Activated T-cell treated with anti-CD3 and anti-CD28 coated beads for 4 hours (primary cell): ENCODE measurements around the gene AKT1.

Source experiments
- DNase-seq: peaks from one replicate; pipeline ENCODE4 v3.0.0-alpha.2; 2020

AKT1 gene

GRCh38 chr14:104798300-104799243 lies 3.0 kb upstream of the AKT1 start:
- no peak for DNase-seq

DNA sequence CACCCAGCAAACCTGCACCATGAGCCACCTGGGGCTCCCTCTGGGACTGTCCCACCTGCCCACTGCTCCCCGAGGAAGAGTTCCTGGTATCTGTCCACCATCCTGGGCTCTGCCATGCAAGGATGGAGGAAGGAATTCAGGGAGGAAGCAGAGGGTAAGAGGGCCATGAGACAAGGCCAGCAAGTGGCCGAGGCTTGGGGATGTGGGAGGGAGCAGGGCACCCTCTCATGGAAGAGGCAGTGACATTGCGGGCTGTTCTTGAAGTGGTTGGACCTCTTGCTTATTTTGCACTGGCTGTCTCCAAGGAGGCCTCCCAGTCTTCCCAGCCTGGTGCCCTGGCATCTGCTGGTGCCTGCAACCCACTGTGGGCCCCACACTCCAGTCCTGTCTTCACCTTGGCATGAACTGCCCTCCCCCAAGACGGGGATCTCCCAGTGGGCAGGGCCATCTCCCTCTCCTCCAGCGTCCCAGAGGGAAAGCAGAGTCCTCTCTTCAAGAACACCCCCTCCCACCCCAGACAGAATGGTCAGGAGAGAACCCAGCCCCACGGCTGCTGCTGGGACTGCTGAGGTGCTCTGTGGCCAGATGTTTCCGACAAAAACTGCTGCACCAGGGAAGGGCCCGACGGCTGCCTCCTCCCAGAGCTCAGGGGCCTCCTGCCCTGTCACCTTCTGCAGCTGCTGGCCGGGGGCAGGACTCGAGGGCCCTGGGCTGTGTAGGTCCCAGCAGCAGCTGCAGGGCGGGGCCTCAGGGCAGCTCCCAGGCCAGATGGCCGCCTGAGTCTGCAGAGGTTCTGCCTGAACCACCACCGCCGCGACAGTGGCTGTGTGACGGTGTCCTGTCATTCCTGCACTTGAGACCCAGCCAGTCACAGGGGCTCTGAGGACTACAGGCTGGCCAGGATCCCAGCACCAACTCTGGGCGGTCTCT lies 1.8 kb upstream of the AKT1 start:
- DNase-seq = no peak

DNA sequence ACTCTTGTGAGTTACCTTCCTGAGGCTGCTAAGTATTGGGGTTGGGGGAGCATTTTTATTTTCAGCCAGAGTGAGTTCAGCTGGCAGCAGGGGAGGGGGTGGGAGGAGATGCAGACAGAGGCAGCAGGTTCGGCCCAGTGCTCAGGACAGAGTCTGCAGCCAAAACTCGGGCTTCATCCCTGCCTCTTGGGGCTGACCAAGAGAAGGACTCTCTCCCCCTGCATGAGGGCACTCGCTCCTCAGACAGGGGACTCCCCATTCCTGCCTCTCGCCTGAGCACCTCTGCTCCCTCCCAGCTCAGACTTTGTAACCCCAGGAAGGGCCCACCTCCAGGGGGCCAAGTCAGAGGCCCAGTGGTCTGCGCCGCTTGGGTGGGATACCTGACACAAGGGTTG lies 1.1 kb upstream of the AKT1 start:
- DNase-seq = no peak

DNA sequence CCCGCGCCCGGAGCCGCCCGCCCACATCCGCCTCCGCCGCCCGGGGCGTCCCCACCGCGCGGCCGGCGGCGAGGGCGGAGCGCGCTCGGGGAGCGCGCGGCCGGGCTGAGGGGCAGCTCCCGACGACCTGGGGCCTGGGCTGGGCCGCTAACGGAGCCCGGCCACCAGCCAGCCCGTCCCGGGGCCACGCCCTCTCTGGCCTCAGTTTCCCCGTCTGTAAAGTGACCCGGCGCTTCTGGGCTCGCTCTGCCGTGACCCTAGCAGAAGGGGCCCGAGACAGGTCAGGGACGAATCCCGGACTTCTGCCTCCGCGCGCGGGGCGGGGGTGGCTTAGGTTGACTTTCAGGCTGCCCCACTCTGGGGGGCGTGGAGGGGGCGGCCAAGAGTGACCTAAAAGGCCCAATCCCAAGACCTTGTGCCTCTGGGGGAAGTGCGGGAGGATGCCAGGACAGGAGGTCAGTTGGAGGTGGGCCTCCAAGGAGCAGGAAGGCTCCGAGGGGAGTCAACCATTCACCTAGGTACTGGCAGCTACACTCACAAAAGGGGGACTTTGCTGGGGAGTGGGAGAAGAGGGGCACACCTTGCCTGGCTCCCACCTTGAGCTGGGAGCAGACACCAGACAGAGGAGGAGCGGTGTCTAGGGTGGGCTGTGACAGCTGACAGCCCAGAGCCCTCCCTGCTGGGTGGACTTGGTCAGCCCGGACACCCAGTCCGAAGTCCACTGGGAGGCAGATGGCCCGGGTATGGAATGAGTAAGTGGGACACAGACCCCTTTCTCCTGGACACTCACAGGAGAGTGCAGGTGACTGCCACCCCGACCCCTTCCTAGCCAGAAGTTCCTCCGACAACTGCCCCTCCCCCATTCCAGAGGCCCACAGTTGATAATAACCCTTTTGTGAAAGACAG lies 486 bp upstream of the AKT1 start:
- peak; percentile 55 for DNase-seq

DNA sequence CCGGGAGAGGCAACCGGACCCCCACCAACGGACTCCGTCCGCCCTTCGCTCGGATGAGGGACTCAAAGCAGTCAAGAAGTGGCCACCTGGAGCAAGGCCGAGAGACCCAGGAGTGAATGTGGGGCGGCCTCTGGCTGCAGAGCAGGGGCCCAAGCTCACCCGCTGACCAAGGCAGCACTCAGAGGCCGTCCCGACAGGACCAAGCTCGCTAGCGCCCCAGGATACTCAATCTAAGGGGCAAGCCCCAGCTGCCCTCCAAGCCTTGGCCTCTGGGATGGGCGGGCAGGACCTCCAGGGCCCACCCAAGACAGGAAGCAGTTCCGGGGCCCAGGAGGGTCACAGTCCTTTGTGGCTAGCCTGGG lies 936 bp downstream of the AKT1 start:
- DNase-seq = no peak

DNA sequence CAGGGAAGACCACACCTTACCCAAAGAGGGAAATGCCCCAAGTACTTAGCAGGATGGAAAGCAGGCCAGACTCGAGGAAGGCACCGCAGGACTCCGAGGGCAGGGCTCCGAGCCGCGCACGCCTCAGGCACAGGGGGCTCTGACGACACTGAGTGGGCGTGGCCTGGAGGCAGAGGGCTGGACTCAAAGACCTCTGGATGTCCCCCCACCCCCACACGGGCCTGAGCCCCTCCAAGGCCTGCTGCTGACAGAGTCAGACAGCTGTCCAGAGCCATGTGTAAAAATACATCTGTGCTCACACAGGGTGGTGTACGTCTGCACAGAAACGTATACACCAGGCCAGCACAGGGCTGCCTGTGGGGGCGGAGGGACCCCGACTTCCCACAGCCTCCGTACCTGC lies 1.4 kb downstream of the AKT1 start:
- no peak for DNase-seq

- no peak for DNase-seq
These were observed 1.9 kb downstream of the AKT1 start for GRCh38 chr14:104793703-104793959.

DNA sequence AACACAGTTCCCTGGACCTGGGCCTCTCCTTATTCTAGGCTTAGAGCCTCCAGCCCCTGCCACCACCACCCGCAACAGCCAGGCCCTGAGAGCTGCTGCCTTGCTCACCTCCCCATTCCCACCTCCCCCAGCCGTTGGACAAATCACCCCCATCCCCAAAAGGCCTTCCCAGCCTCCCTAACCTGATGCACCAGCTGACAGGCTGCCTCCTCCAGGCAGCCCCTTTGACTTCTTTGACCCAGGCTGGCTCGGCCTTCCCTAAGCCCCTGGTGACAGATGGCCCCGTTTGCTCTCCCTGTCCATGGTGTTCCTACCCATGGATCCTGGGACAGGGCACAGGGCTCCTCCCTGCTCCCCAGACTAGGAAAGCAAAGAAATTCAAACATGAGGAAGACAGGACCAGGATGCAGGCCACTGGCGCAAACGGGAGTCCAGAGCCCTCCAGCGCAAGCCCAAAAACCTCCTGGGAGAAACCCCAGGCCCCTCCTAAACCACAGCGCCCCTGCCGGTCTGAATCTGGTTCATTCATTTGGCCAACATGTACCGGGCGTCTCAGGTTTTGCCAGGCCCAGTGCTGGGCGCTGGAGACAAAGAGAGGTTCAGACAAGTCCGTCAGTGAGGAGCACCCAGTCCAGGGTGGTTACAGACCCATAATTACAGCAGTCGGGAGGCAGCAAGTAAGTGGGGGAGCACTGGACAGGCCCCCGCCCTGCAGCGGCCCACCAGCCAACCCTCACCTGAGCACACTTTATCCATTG lies 2.4 kb downstream of the AKT1 start:
- DNase-seq = no peak

- no peak for DNase-seq
These were observed 3.3 kb downstream of the AKT1 start for GRCh38 chr14:104792101-104792884.

DNA sequence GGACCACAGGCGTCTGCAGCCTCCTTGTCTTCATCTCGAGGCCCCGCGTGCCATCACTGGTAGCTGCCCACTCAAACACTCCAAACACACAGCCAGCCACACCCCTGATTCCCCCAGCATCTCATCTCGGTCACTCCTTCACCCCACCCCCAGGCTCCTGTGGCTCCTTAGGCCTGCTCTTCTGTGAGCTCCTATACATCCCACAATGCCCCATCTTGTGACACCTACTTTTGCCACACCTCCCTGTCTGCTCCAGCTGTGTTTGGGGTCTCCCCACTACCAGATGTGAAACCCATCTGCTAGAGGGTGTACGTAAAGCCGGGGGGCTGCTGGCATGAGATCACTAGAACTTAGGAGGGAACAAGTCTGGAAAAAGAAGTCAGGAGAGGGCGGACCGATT lies 4.1 kb downstream of the AKT1 start:
- DNase-seq = no peak

DNA sequence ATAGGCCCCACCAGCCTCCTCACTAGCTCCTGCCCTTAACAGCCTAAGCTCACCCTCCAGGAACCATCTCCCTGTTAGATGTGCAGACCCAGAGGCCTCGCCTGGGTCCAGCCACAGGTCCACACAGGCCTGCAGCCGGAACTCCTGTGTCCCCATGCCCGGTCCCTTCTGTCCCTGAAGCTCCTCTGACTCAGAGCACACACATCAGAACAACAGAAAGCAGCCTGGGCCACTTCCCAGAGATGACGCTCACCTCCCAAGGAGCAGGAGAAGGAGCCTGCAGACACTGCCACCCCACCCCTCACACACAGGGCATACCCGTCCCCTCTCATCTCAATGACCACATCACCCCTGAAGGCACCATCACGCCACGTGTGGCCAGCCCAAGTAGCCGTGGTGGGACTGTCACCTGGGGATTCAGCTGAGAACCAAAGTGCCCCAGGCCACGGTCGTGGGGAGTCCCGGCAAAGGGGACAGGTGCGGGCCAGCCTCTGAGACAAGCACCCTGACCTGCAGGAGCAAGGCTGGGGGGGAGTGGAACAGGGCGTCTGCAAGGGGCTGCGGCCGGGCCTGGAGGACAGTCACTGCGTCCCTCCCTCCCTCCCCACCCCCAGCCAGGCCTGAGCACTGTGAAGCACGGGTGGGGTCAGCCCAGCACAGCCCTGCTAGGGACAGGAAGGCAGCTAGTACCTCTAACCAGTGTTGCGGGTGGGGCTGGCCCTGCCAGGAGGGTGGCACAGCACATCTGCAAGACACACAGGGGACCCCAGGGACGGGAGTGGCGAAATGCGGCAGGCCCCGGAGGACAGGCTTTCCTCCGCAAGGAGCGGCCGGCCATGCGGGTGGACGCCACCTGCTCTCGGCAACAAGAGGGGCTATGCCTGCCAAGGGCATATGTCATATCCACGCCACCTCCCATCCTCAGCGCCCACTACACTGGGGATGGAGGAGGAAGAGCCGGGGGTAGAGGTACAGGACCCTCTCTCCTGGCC lies 5.5 kb downstream of the AKT1 start:
- DNase-seq = no peak

- no peak for DNase-seq
These were observed 6.5 kb downstream of the AKT1 start for GRCh38 chr14:104788873-104789663.

GRCh38 chr14:104788161-104788818 lies 7.3 kb downstream of the AKT1 start:
- DNase-seq = no peak

DNA sequence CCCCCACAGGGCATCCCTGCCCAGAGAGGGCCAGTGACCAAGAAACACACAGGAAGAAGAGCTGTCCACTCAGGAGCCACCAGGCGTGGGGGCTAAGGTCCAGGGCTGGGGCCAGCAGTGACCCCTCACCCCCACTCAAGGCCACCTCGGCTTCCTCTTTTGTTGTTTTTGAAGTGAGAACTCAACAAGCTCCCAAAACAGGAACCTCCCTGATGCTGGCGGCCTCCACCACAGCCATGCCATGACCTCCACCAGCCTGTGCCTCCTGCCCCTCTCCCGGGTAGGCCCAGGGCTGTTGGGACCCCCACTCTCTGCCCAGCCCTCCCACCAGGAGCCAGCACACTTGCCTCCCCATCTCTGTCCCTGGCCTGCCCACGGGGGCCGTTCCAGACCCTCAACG lies 7.8 kb downstream of the AKT1 start:
- no peak for DNase-seq

GRCh38 chr14:104786726-104787675 lies 8.5 kb downstream of the AKT1 start:
- DNase-seq = no peak

DNA sequence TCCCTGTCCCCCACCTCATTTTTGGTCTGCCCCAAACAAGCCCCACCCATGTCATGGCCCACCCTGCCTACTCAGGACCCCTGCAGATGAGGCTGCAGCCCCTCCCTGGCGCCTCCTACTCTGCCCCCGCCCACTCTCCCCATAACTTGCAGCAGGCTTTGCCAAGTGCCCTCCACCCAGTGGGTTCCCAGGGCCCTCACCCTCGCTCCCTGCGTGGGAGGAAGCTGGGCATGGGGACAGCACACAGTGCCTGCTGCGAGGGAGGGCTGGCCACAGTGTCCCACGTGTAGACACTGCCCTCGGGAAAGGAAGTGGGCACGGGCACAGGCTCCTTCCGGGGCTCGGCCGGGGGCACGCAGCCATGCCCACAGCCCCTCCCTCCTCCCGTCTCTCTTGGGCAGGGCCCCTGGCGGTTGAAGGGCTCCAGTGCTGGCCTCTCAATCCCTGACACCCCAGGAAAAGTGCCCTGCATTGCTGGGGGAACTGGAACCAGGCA lies 9.4 kb downstream of the AKT1 start:
- no peak for DNase-seq

DNA sequence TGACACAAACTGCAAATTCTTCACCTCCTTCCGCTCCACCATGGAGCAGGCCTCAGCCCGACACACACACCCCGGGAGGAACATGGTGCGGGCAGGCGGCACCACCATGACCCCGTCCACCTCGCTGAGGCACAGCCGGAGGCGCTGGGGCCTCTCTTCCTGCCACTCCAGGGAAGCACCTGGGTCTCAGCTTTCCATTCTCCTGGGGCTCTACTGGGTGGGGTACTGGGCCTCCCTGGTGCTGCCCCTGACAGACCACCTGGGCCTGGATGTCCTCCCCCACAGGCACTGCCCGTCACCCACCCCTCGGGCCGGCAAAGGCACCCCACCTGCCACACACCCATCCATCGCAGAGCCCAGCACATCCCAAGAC lies 9.9 kb downstream of the AKT1 start:
- DNase-seq = no peak
